ENCODE data around the gene APBB3.
"Not testable (repeated sequence)": the region's sequence is repeated elsewhere in the genome, so short reads cannot be mapped to it uniquely, and the experiment has no call there.

Gene APBB3

GRCh38 chr5:140602147-140602546 lies 37.7 kb upstream of the APBB3 start:
- no peak for DNase-seq (ENCODE audit: low spot score)
- no peak for TF ChIP-seq CTCF (IDR thresholded peaks at IDR 0.05)
- Histone ChIP-seq H3K4me3 (no peak overlapping the region), H3K27ac (peak overlapping the region in 1 of 2 donors; percentile 69)

DNA sequence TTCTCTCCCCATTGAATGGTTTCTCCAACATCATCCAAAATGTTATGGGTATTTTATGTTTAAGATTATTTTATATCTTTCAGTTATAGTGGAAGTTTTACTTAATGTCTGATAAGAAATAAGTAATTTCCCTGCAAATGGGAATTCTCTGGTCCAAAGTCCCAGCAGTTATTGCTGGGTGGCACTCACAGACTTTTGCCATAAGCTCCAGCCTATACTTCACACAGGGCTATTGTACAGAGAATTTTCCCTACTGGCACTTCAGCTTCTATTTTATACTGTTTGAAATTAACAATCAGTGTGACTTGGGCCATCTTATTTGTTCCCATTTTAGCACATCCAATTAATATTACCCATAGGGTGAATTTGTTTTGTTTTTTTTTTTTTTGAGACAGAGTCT lies 35.7 kb upstream of the APBB3 start:
- Histone ChIP-seq H3K4me3 (no peak overlapping the region), H3K27ac (no peak overlapping the region)
- TF ChIP-seq CTCF (IDR thresholded peaks at IDR 0.05): no peak
- no peak for DNase-seq (ENCODE audit: low spot score)

- no peak for TF ChIP-seq CTCF (IDR thresholded peaks at IDR 0.05)
- Histone ChIP-seq H3K4me3 (no peak overlapping the region), H3K27ac (peak overlapping the region in 1 of 2 donors; percentile 7)
- no peak for DNase-seq (ENCODE audit: low spot score)
These were observed 34.4 kb upstream of the APBB3 start for GRCh38 chr5:140598836-140599235.

DNA sequence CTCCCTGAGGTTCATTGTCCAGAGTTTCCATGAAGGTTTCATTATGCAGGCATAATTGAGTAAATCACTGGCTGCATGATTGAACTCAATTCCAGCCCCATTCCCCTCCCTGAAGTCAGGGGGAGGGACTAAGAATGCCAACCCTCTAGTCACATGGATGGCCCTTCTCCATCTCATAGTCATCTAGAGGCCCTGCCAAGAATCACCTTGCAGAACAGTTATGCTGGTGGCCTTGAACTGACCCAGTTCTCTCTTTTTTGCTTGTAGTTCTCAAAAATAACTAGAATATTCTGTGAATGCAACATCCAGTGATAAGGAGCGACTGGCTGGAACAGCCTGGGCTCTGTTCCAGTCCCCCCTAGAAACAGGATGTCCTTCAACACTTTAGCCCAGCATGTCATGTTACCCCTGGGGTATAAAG lies 31.9 kb upstream of the APBB3 start:
- H3K4me3 ChIP-seq: no peak overlapping the region
- DNase-seq (ENCODE audit: low spot score): no peak
- peak overlapping the region in 1 of 2 donors; percentile 65 for H3K27ac ChIP-seq
- no peak for TF ChIP-seq CTCF (IDR thresholded peaks at IDR 0.05)

DNA sequence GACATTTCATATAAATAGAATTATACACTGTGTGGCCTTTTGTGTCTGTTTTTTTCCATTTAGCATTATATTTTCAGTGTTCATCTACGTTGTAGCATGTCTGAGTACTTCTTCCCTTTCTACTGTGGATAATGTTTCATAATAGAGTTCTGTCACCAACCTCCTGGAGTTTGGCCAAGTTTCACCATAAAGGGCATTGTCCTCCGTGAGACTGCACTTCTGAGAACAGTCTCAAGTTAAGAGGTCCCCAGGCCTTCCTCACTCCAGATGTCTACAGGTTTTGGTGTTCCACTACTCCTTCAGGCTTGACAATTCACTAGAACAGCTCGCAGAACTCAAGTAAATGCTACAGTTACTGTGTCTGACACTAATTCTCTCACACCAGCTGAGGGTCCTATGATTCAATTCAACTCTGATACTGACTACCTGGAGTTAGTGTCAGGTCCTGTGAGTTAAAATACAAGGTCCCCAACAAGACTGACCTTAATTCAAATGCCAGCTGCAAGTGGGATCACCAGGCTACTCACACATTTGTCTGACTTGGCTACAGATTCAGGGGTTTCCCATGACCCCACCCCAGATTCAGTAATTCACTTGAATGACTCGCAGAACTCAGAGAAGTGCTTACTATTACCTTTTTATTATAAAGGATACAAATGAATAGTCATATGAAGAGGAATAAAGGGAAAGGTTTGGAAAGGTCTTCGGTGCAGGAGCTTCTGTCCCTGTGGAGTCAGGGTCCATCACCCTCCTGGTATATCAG lies 31.3 kb upstream of the APBB3 start:
- no peak overlapping the region for H3K4me3 ChIP-seq
- no peak for DNase-seq (ENCODE audit: low spot score)
- no peak for TF ChIP-seq CTCF (IDR thresholded peaks at IDR 0.05)
- H3K27ac ChIP-seq: peak overlapping the region in 1 of 2 donors; percentile 65

DNA sequence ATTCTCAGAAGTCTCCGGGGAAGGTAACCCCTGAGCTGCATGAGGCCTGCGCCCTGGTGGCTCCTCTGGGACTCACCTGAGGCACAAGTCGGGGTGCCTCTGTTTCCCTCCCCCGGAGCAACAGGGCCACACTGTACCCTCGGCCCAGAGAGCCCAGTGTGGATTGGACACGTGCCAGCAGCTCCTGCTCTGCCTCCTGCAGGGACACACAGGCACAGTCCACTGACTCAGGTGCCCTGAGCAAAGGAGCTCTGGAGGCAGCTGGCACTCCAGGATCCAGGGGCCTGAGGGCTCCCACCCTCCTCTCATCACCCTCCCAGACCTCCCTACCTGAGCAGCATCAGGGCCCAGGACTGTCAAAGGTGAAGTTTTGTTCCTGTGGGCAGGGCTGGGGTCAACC lies 29.8 kb upstream of the APBB3 start:
- DNase-seq (ENCODE audit: low spot score): no peak
- H3K4me3 ChIP-seq: no peak overlapping the region
- H3K27ac ChIP-seq: peak overlapping the region in 1 of 2 donors; percentile 66
- no peak for TF ChIP-seq CTCF (IDR thresholded peaks at IDR 0.05)

DNA sequence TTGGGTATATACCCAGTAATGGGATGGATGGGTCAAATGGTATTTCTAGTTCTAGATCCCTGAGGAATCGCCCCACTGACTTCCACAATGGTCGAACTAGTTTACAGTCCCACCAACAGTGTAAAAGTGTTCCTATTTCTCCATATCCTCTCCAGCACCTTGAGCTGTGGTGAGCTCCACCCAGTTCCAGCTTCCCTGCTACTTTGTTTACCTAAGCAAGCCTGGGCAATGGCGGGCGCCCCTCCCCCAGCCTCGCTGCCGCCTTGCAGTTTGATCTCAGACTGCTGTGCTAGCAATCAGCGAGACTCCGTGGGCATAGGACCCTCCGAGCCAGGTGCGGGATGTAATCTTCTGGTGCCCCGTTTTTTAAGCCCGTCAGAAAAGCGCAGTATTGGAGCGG lies 28.7 kb upstream of the APBB3 start:
- H3K4me3 ChIP-seq; DNase-seq (ENCODE audit: low spot score): not testable (repeated sequence)

More for the DNA sequence above, 28.7 kb upstream of the APBB3 start:
- H3K27ac ChIP-seq: not testable (repeated sequence)
